RWPE1 (cell line): Measurements from ENCODE around the gene CLCNKB.
"Not testable (repeated sequence)": the region's sequence is repeated elsewhere in the genome, so short reads cannot be mapped to it uniquely, and the experiment has no call there.

Experiments
- CTCF ChIA-PET: fragments of 350-600 bp; sonication (Branson Sonifier 250); formaldehyde crosslinking; extraction: SDS; loops from one replicate; lab custom pipeline; 2021; lab: Yijun Ruan, JAX
- POLR2A ChIA-PET: fragments of 400-600 bp; formaldehyde crosslinking; extraction: SDS; loops from one replicate; lab custom pipeline; 2020; ENCODE audit warnings: antibody characterized with exemption; ENCODE audit not compliant: low non-redundant PET; lab: Yijun Ruan, JAX
- DNase-seq: peaks from one replicate; pipeline ENCODE4 v3.0.0; 2012; ENCODE audit warnings: low spot score
- H3K27ac ChIP-seq: fragments of 450-650 bp; 2 replicates; pipeline ENCODE4 v1.5.1; 2017
- TF ChIP-seq, protein P1 (sequence below): fragments of 450-650 bp; conservative IDR thresholded peaks from 2 replicates; pipeline ENCODE4 v1.5.1; 2017; ENCODE audit warnings: low read depth, mild to moderate bottlenecking

CLCNKB gene

GRCh38 chr1:16051039-16051438 is 7.5 kb downstream of the CLCNKB start:
- no peak overlapping the region for H3K27ac ChIP-seq
- ChIA-PET POLR2A (no interaction called here), CTCF (no interaction called here)
- DNase-seq = no peak
- TF ChIP-seq, protein P1, sequence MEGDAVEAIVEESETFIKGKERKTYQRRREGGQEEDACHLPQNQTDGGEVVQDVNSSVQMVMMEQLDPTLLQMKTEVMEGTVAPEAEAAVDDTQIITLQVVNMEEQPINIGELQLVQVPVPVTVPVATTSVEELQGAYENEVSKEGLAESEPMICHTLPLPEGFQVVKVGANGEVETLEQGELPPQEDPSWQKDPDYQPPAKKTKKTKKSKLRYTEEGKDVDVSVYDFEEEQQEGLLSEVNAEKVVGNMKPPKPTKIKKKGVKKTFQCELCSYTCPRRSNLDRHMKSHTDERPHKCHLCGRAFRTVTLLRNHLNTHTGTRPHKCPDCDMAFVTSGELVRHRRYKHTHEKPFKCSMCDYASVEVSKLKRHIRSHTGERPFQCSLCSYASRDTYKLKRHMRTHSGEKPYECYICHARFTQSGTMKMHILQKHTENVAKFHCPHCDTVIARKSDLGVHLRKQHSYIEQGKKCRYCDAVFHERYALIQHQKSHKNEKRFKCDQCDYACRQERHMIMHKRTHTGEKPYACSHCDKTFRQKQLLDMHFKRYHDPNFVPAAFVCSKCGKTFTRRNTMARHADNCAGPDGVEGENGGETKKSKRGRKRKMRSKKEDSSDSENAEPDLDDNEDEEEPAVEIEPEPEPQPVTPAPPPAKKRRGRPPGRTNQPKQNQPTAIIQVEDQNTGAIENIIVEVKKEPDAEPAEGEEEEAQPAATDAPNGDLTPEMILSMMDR = no peak

- POLR2A ChIA-PET, H3K27ac ChIP-seq, DNase-seq, CTCF ChIA-PET: not testable (repeated sequence)
These were observed 8.4 kb downstream of the CLCNKB start for GRCh38 chr1:16051949-16052348.

GRCh38 chr1:16053781-16054502 is 10.4 kb downstream of the CLCNKB start:
- TF ChIP-seq, protein P1 = no peak
- ChIA-PET POLR2A (no interaction called here), CTCF (interaction anchor here (1.5 kb wide), 1 partner anchor 46 kb away, joined by 4 read pairs; no protein-coding TSS in a partner anchor)
- H3K27ac ChIP-seq = no peak overlapping the region
- no peak for DNase-seq

DNA sequence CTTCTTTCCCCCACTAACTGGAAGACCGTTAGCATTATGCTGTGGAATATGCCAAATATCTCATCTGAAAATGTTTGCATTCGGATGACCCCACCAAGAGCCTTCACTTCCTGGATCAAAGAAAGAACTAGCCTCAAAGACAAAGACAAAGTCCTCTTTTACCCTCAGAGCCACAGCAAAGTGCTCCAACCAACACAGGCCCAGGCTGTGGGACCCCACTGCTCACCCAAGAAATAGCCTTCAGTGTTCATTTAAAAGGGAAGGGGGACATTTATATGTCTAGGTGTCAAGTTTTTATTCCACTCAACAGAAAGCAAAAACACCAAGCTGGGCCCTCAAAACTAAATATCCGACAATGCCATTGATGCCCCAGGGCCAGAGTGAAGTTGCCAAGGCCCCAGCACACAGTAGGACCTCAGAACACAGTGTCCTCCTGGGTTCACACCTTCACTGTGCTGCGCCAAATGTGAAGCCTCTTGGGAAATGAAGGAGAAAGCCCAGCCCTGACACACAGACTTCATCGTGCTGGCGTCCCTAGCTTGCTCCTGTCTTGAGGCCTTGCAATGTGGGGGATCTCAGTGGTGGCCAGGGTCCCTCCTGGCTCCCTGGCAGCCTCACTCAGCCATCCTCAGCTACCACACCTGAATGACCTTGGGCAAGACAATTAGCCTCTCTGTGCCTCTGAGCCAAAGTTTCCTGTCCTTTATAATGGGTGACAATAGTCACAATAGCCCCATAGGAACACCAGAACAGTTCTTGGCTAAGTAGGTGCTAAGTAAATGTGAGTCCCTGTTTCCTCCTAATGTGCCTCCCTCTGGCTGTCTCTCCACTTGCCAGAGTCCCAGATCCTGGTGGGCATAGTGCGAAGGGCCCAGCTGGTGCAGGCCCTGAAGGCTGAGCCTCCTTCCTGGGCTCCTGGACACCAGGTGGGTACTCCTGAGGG is 11.3 kb downstream of the CLCNKB start:
- H3K27ac ChIP-seq = peak overlapping the region; percentile 20; the same call in 1 of the 2 replicates
- ChIA-PET POLR2A (no interaction called here), CTCF (interaction anchor here (0.5 to 1.5 kb wide), 7 partner anchors 8 to 264 kb away, joined by 3 to 5 read pairs (median 3); no protein-coding TSS in a partner anchor)
- TF ChIP-seq, protein P1 = no peak
- DNase-seq = no peak

DNA sequence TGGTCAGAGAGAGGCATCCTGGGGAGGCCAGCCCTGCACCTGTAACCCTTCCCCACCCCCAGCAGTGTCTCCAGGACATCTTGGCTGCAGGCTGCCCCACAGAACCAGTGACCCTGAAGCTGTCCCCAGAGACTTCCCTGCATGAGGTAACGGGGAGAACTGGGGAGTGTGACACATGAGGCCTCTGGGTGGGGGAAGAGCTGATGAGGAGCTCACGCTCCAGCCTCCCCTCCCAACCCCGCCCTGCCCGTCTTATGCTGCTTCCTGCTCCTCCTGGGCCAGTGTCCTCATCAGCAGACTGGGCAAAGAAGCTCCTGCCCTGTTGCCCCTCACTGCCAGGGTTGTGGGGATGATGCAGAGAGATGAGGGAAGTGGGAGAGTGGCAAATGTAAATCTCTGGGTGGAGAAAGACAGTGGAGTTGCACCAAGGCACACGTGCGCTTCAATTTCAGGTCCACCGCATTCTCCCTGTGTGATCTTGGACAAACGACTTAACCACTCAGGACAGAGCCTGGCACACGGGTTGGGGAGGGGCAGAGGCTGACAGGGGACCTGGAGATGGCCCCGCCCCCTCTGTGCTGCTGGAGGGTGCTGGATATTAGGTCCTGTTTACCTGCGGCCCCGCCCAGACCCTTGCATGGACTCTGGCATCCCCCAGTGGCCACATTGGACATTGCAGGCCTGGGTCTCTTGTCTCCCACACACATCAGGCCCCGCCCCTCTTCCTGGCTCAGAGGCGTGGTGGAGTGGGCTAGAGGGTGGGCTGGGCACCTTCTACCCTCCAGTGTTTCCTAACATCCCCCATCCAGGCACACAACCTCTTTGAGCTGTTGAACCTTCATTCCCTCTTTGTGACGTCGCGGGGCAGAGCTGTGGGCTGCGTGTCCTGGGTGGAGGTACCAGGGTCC is 12.3 kb downstream of the CLCNKB start:
- DNase-seq = peak; percentile 85
- H3K27ac ChIP-seq = peak overlapping the region; percentile 20
- POLR2A ChIA-PET = no interaction called here
- CTCF ChIA-PET = interaction anchor here (0.5 to 1.5 kb wide), 13 partner anchors 9 to 265 kb away, joined by 3 to 7 read pairs (median 3); no protein-coding TSS in a partner anchor
- TF ChIP-seq, protein P1 = peak; percentile 97

- POLR2A ChIA-PET, H3K27ac ChIP-seq, DNase-seq: not testable (repeated sequence)
- CTCF ChIA-PET = interaction anchor here (0.6 to 0.7 kb wide), 6 partner anchors 10 to 121 kb away, joined by 3 to 7 read pairs (median 3); no protein-coding TSS in a partner anchor
These were observed 12.9 kb downstream of the CLCNKB start for GRCh38 chr1:16056521-16056912.

DNA sequence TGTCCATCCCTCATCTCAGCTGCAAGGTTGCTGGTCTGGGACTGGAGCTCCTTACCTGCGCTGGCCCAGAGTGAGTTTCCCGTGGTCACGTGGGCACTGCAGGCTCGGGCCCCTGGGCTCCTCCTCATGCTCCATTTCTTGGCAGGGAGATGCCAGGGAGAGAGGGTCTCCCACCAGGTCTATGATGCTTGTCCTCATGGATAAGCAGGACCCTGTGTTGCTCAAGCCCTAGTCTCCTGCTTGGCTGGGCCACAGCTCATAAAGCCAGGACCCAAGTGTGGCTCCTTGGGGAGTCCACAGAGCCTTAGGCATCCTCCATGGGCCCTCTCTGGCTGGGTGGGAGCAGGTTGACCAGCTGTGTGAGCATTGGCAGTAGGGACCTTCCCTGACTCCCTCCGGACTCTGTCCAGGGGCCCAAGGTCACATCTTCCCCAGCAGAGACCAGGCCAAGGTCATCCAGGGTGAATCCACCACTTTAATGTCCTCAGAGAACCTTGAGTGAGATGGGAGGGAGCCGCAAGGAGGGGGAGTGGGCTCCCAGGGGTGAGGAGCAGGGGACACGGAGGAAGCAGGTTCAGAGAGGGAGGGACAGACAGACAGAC is 13.8 kb downstream of the CLCNKB start:
- H3K27ac ChIP-seq, POLR2A ChIA-PET, DNase-seq: not testable (repeated sequence)
- CTCF ChIA-PET = interaction anchor here (0.6 kb wide), 1 partner anchor 134 kb away, joined by 3 read pairs; no protein-coding TSS in a partner anchor

DNA sequence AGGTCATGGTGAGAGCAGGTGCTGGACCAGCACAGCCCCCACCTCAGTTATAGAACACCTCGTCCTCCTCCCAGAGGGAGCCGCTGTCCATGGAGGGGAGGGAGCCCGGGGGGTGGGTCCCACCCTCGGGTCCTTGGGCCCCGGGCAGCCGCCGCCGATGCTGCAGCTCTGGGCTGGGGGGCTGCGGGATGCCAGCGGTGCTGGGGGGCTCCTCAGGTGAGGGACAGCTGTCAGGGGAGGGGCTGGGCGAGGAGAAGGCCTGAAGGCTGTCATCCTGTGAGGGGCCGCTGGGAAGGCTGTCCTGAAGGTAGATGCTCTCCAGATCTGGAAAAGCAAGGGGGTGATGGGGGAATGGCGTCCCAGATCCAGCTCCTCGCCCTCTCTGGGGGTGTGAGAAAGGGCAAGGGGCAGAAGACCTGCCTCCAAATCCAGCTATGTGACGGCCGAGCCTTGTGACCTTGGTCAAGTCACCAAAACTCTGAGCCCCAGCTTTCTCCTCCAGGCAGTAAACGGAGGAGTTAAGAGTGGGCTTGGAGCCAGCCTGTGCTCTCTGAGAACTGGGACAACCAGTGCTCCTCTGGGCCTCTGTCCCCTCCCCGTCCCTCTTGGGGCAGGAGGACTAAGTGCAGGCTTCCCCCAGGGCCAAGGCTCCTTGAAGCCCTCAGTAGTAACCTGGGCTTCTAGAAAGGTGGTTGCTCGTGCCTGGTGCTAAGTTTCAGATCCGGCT is 15.0 kb downstream of the CLCNKB start:
- H3K27ac ChIP-seq, CTCF ChIA-PET, DNase-seq, POLR2A ChIA-PET: not testable (repeated sequence)
